PC-9 (cell line): ENCODE data around the gene EDN1. TPM values are rescaled to one million over a fixed set of nuclear protein-coding genes. Genes with fewer than 3 reads are reported as not detected.
A peak's percentile ranks its signal among the peaks of the same experiment; 100 is the strongest.

Source experiments
- BruUV-seq: library from RNA; stranded (reverse); fragments of 400-500 nt; replicated peaks from 2 replicates; lab custom pipeline; 2021; lab: Mats Ljungman, UMichigan
- CTCF ChIA-PET: fragments of 300-600 bp; sonication (Branson Sonifier 250); formaldehyde crosslinking; loops from one replicate; lab custom pipeline; 2022; ENCODE audit warnings: antibody characterized with exemption; lab: Charles Lee
- POLR2A ChIA-PET: fragments of 300-600 bp; sonication (Branson Sonifier 250); formaldehyde crosslinking; loops from one replicate; lab custom pipeline; 2022; ENCODE audit warnings: antibody characterized with exemption; ENCODE audit not compliant: unreplicated experiment; lab: Charles Lee
- DNase-seq, 2 experiments: peaks; one replicate each; pipeline versions ENCODE4 v3.0.0 to v3.0.0-alpha.2; 2015 to 2022; ENCODE audit warnings: mixed read lengths in 1 of 2
- H2AFZ ChIP-seq: fragments of 200-600 bp; sonication (generic); 2 replicates; pipeline ENCODE4 v1.8.1; 2017; ENCODE audit warnings: antibody characterized with exemption
- H3F3A ChIP-seq: fragments of 200-600 bp; sonication (generic); 2 replicates; pipeline ENCODE4 v1.8.1; 2017; ENCODE audit warnings: antibody characterized with exemption, mild to moderate bottlenecking, low read depth; ENCODE audit not compliant: insufficient read depth
- H3K27ac ChIP-seq: fragments of 200-600 bp; sonication (generic); 2 replicates; pipeline ENCODE4 v1.6.1; 2016; ENCODE audit warnings: mixed run types
- H3K27me3 ChIP-seq: fragments of 200-600 bp; sonication (generic); 2 replicates; pipeline ENCODE4 v1.6.1; 2016; ENCODE audit warnings: low read depth, mixed run types; ENCODE audit not compliant: insufficient read depth
- H3K36me3 ChIP-seq: fragments of 200-600 bp; sonication (generic); 2 replicates; pipeline ENCODE4 v1.6.1; 2016; ENCODE audit warnings: low read depth, mixed run types
- H3K4me1 ChIP-seq: fragments of 200-600 bp; sonication (generic); replicated peaks from 2 replicates; pipeline ENCODE4 v1.6.1; 2016; ENCODE audit warnings: mixed run types; ENCODE audit not compliant: insufficient read depth
- H3K4me2 ChIP-seq: fragments of 200-600 bp; sonication (generic); 2 replicates; pipeline ENCODE4 v1.6.1; 2017; ENCODE audit warnings: mixed run types
- H3K4me3 ChIP-seq: fragments of 200-600 bp; sonication (generic); 2 replicates; pipeline ENCODE4 v1.6.1; 2016; ENCODE audit warnings: mixed run types
- H3K79me2 ChIP-seq: fragments of 200-600 bp; sonication (generic); 2 replicates; pipeline ENCODE4 v1.6.1; 2017; ENCODE audit warnings: low read depth, mixed run types
- H3K9me2 ChIP-seq: fragments of 200-600 bp; sonication (generic); 2 replicates; pipeline ENCODE4 v1.8.1; 2017; ENCODE audit warnings: mild to moderate bottlenecking; ENCODE audit not compliant: insufficient read depth
- H3K9me3 ChIP-seq: fragments of 200-600 bp; sonication (generic); 2 replicates; pipeline ENCODE4 v1.8.1; 2016; ENCODE audit warnings: low read depth; ENCODE audit not compliant: insufficient read depth
- H4K20me1 ChIP-seq: fragments of 200-600 bp; sonication (generic); 2 replicates; pipeline ENCODE4 v1.8.1; 2017; ENCODE audit not compliant: insufficient read depth
- CTCF ChIP-seq: fragments of 200-600 bp; sonication (generic); conservative IDR thresholded peaks from 2 replicates; pipeline ENCODE4 v1.6.1; 2017; ENCODE audit warnings: mixed run types, antibody characterized with exemption, mild to moderate bottlenecking, moderate library complexity
- EZH2 ChIP-seq: fragments of 200-600 bp; sonication (generic); IDR thresholded peaks from 2 replicates; pipeline ENCODE4 v1.8.0; 2017; ENCODE audit warnings: antibody characterized with exemption, low read depth
- intact Hi-C: fragments of 100-400 bp; cut with micrococcal nuclease; formaldehyde crosslinking; loops from one replicate; pipeline ENCODE4 v1.10.0; 2022; ENCODE audit not compliant: unreplicated experiment
- total RNA-seq: library from RNA; stranded (reverse); gene quantifications from 2 replicates; pipeline ENCODE4 v1.2.3, GENCODE V29; 2021

The EDN1 gene
- total RNA-seq, 1 experiment from 2014 or later = 3.3 TPM

- CTCF ChIA-PET = interaction anchor here (0.7 kb wide), 1 partner anchor 21 kb away, joined by 3 read pairs; no protein-coding TSS in a partner anchor
- POLR2A ChIA-PET = no interaction called here
- no TSS peak for BruUV-seq
These were observed 23.6 kb upstream of the EDN1 start for GRCh38 chr6:12266571-12266970.

GRCh38 chr6:12269110-12269509 lies 21.1 kb upstream of the EDN1 start:
- Histone ChIP-seq H3K4me3 (no peak overlapping the region), H3K9me3 (peaks cover 31% of the 10 kb centered on the region; the same call in 1 of the 2 replicates), H3F3A (peaks cover 19% of the 10 kb centered on the region), H3K9me2 (no peaks in the 10 kb centered on the region), H3K27me3 (no peaks in the 10 kb centered on the region), H2AFZ (no peak overlapping the region), H3K27ac (no peak overlapping the region), H3K4me1 (peaks cover 28% of the 10 kb centered on the region), H3K79me2 (no peaks in the 10 kb centered on the region), H3K4me2 (no peak overlapping the region), H4K20me1 (no peaks in the 10 kb centered on the region), H3K36me3 (no peaks in the 10 kb centered on the region)
- CTCF ChIA-PET = no interaction called here
- no peak for DNase-seq
- TF ChIP-seq CTCF (no peak), EZH2 (no peak)
- intact Hi-C loops = no loop called here
- BruUV-seq = no TSS peak
- POLR2A ChIA-PET = no interaction called here

More at GRCh38 chr6:12266571-12266970, 23.6 kb upstream of the EDN1 start:
- peaks cover 28% of the 10 kb centered on the region for H3K4me1 ChIP-seq
- H3K27me3 ChIP-seq = no peaks in the 10 kb centered on the region
- H3K9me3 ChIP-seq = peaks cover 32% of the 10 kb centered on the region; the same call in 1 of the 2 replicates
- H3K36me3 ChIP-seq = no peaks in the 10 kb centered on the region
- H3K4me3 ChIP-seq = no peak overlapping the region
- DNase-seq = peak; percentile 24 to 70
- H3K4me2 ChIP-seq = peak overlapping the region; percentile 57
- no peaks in the 10 kb centered on the region for H3K79me2 ChIP-seq
- peak overlapping the region; percentile 93 for H3K27ac ChIP-seq
- H2AFZ ChIP-seq = no peak overlapping the region
- TF ChIP-seq EZH2 (no peak), CTCF (no peak)
- no peaks in the 10 kb centered on the region for H3K9me2 ChIP-seq
- no peaks in the 10 kb centered on the region for H4K20me1 ChIP-seq
- peaks cover 19% of the 10 kb centered on the region for H3F3A ChIP-seq
- intact Hi-C loops = loop anchor here (1.0 kb wide), 1 partner anchor 21 kb away; no protein-coding TSS in a partner anchor

- H3K27ac ChIP-seq = no peak overlapping the region
- no TSS peak for BruUV-seq
- no peak overlapping the region for H2AFZ ChIP-seq
- H3K4me2 ChIP-seq = no peak overlapping the region
- H4K20me1 ChIP-seq = no peaks in the 10 kb centered on the region
- TF ChIP-seq EZH2 (no peak), CTCF (no peak)
- H3K27me3 ChIP-seq = no peaks in the 10 kb centered on the region
- H3K36me3 ChIP-seq = no peaks in the 10 kb centered on the region
- ChIA-PET CTCF (no interaction called here), POLR2A (no interaction called here)
- intact Hi-C loops = no loop called here
- peaks cover 31% of the 10 kb centered on the region; the same call in 1 of the 2 replicates for H3K9me3 ChIP-seq
- H3K79me2 ChIP-seq = no peaks in the 10 kb centered on the region
- no peak overlapping the region for H3K4me3 ChIP-seq
- peaks cover 9% of the 10 kb centered on the region for H3F3A ChIP-seq
- no peak for DNase-seq
- no peaks in the 10 kb centered on the region for H3K9me2 ChIP-seq
- H3K4me1 ChIP-seq = peaks cover 27% of the 10 kb centered on the region
These were observed 19.5 kb upstream of the EDN1 start for GRCh38 chr6:12270551-12271230.
